GM19324 (cell line): ENCODE results near the gene C1QA.

Experiments used
- ATAC-seq: cut with Tn5 transposase; IDR thresholded peaks from one replicate; pipeline ENCODE4 v1.9.1; 2021; ENCODE audit warnings: mild to moderate bottlenecking, moderate library complexity; ENCODE audit not compliant: unreplicated experiment, low FRiP score

Gene C1QA

GRCh38 chr1:22636353-22636752, at the start of gene C1QA:
Gene C1QA (plus strand): TSS chr1:22636628. CDS start chr1:22637617, 989 bp downstream.
- no peak for ATAC-seq

DNA sequence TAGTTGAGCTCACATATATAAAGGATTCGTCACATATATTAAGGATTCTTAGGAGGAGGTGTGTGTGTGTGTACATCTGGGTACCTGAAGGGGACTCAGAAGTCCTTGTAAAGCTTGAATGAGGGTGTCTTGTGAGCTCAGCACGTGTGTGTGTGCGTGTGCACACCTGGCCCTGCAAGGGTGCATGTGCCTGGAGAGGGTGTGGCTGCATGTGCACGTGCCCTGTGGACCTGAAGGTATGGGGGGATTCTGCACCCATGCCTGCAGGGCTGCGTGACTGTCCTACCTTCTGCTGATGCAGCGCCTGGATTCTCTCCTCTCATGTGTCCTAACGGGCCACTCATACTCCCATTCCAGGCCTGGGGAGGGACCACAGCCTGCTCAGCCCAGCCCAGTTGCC, 49.2 kb upstream of the C1QA start:
- ATAC-seq, result no peak

DNA sequence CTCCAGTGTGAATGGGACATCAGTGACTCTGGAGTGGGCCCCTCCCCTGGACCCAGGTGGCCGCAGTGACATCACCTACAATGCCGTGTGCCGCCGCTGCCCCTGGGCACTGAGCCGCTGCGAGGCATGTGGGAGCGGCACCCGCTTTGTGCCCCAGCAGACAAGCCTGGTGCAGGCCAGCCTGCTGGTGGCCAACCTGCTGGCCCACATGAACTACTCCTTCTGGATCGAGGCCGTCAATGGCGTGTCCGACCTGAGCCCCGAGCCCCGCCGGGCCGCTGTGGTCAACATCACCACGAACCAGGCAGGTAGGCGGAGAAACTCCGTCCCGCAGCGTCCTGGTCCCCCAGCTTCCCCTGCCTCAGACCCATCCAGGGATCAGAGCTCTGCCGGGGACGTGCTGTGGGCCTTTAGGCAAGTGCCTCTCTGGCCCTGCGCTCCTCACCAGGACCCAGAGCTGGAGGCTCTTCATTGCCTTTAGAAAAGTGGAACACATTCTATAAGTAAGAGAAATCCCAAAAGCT, 47.5 kb upstream of the C1QA start:
- ATAC-seq, result no peak

- no peak for ATAC-seq
Measured at GRCh38 chr1:22591576-22591975, 44.9 kb upstream of the C1QA start.

DNA sequence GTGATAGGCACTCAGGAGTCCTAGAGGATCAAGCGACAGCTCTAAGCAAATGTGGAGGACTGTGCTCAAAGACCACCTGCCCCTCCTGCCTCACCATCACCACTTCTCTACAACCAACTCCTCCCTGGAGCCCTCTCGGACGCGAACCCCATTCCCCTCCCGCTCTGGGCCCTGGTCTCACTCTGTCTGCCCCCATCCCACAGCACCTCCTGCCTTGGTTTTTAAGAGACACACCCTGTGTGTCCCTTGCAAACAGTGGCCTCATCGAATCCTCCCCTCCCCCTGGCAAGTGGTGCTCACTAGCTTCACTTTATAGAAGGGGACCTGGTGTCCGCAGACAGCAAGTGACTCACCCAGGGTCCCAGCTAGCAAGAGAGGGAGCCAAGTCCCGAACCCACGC, 44.4 kb upstream of the C1QA start:
- no peak for ATAC-seq

DNA sequence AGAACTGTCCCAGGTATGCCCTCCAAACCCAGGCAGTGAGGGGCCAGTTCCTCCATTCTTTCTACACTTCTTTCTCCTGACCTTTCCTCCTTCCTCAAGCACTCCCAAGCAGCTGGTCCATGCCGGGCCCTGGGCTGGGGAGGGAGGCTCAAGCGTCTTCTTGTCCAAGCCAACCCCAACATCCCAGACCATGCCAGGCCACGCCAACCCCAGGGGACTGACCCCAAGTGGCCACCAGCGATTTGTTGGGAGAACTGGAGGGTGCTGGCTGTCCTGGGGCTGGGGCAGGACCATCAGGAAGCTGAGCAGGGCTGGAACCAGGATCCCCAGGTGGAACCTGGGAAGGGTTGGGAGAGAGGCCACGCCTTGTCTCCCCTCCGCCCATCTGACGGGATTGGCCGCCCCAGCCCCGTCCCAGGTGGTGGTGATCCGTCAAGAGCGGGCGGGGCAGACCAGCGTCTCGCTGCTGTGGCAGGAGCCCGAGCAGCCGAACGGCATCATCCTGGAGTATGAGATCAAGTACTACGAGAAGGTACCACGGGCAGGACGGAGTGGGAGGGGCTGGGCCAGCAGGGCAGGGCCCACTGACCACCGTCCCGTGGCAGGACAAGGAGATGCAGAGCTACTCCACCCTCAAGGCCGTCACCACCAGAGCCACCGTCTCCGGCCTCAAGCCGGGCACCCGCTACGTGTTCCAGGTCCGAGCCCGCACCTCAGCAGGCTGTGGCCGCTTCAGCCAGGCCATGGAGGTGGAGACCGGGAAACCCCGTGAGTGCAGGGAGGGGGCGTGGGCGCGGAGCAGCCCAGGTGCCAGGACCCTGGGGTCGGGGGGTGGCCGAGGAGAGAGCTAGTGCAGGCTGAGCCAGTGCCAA, 43.3 kb upstream of the C1QA start:
- ATAC-seq, result no peak

- no peak for ATAC-seq
Measured at GRCh38 chr1:22594396-22594795, 42.0 kb upstream of the C1QA start.

GRCh38 chr1:22595108-22595507, 41.3 kb upstream of the C1QA start:
- no peak for ATAC-seq

DNA sequence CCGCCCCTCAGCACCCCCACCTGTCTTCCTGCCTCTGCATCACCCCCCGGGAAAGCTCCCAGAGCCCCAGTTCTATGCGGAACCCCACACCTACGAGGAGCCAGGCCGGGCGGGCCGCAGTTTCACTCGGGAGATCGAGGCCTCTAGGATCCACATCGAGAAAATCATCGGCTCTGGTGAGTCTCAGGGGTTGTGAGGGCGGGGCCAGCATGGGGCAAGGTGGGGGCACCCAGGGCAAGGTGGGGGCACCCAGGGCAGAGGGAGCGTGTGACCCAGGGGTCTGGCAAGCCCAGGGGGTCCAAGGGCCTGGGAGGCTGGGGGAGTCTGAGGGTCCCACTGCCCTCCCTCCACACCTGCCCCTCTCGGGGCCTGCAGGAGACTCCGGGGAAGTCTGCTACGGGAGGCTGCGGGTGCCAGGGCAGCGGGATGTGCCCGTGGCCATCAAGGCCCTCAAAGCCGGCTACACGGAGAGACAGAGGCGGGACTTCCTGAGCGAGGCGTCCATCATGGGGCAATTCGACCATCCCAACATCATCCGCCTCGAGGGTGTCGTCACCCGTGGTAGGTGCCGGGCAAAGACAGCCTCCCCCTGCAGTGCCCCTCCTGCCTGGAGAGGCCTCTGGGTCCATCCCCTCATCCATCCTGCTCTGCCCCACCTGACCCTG, 39.0 kb upstream of the C1QA start:
- ATAC-seq, result no peak

DNA sequence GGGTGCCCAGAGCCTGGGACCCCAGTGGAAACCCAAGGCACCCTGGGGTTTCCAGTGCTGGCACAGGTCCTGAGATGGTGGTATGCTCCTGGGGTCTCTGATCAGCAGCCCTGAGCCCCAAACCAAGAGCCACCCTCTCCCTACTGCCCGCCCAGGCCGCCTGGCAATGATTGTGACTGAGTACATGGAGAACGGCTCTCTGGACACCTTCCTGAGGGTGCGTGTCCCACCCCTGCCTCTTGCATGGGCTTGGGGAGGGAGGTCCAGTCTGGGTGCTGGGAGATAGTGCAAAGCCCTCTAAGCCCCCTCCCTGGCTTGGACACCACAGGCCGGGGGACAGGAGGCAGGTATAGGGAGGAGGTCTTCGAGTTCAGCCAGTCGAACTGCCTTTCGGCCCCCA, 38.4 kb upstream of the C1QA start:
- ATAC-seq, result no peak

- ATAC-seq, result no peak
Measured at GRCh38 chr1:22598736-22599135, 37.7 kb upstream of the C1QA start.

DNA sequence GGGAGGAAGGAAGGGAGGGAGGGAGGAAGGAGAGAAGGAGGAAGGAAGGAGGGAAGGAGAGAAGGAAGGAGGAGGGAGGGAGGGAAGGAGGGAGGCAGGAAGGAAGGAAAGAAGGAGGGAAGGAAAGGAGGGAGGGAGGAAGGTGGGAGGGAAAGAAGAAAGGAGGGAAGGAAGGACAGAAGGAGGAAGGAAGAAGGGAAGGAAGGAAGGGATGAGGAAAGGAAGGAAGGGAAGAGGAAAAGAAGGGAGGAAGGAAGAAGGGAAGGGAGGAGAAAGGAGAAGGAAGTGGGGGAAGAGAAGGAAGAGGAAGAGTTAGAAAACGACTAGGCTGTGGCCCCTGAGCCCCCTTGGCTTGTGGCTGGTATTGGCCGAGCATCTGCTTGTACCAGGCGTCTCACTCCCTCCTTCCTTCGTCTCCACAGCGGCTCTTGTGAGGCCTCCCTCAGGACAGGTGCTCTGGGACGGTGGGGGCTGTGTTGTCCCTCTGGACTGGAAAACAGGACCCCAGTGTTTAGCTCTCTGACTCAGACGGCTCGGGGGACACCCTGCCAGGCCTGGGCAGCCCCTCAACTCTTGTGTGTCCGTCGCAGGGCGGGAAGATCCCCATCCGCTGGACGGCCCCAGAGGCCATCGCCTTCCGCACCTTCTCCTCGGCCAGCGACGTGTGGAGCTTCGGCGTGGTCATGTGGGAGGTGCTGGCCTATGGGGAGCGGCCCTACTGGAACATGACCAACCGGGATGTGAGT, 36.2 kb upstream of the C1QA start:
- no peak for ATAC-seq

GRCh38 chr1:22600817-22601605, 35.4 kb upstream of the C1QA start:
- no peak for ATAC-seq

- no peak for ATAC-seq
Measured at GRCh38 chr1:22601610-22602009, 34.8 kb upstream of the C1QA start.

DNA sequence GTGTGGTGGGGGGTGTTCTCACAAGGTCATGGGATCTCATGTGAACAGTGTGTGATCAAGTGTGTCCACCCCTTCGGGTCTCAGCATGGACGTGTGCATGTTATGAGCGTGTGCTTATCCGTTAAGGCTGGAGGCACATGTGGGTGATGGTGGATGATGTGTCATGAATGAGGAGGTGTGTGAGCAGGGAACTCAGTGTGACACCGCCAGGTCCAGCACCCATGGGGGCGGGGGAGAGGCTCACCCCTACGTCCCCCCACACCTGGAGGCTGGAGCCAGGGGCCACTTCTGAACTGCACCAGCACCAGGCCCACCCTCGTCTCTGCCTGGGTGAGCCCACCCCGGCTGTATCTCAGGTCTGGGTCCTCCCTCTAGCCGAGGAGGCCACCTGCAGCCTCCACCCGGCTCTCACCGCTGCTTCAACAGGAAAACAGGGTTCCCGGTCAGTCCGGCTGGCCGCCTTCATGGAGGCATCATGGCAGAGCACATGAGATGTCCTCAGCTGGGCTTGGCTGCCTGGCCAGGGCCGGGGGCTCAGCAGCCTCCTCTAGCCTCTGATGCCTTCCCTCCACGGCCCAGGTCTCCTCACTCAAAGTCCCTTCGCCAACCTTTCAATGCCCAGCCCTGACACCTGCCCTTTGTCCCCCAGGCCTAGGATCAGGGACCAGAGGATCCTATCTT, 34.2 kb upstream of the C1QA start:
- no peak for ATAC-seq

DNA sequence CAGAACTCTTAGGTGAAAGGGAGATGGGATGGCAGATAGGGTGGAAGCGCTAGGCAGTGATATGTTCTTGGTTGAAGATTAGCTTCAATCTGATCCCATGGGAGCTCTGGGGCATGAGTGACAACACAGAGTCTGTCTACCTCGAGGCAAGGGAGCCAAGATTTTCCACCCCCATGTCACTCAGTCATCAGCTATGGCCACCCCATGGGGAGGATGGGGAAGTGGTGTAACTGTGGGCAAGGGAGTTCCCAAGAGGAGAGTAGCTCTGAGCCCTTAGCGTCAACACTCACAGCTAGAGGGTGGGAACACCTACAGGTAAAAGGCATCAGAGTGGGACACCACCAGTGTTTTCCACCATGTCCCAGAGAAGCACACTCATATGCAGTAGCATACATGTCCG, 30.3 kb upstream of the C1QA start:
- no peak for ATAC-seq

DNA sequence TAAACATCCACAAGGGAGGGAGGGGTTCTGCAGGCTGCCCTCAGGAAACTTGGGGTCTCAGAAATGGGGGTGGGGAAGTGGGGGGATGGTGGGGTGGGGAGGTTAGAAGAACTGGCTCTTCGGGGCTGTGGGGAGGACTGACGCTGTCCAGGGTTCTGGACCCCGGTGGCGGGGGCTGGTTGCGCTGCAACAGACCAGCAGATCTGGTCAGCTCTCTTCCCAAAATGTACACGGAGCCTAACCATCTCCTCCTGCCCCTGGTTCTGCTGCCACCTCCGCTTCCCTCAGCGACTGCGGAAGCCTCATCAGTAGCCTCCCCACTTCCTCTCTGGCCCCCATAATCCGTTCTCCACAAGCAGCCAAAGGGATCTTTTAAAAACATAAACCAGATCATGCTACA, 29.3 kb upstream of the C1QA start:
- ATAC-seq, result no peak

GRCh38 chr1:22608361-22608760, 28.1 kb upstream of the C1QA start:
- ATAC-seq, result no peak

GRCh38 chr1:22609291-22609690, 27.1 kb upstream of the C1QA start:
- ATAC-seq, result no peak

DNA sequence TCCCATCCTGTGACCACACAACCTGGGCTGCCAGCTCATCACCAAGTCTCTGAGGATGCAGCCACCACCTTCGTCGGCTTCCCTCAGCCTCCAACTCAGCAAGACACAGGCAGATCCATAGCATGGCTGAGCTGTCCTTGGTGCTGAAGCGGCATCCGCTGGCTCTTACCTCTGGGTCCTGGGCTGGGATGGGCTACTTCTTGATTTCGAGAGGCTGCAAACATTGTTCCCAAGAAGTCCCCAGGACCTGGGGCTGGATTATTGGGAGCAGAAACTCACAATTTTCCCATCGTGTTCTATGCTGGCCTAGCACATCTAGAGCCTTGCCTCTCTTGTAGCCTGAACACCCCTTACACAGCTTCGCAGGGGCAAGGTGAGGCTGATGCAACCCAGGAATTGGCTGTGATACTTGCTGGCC, 24.9 kb upstream of the C1QA start:
- ATAC-seq, result no peak
